ENCODE data around the gene TBC1D21.

Gene TBC1D21

GRCh38 chr15:73905225-73905827 is 32.0 kb downstream of the TBC1D21 start:
- H3K4me3 Mint-ChIP-seq = no peak overlapping the region

GRCh38 chr15:73906346-73907034 is 33.1 kb downstream of the TBC1D21 start:
- no peak overlapping the region for H3K27ac Mint-ChIP-seq
- H3K36me3 Mint-ChIP-seq (ENCODE audit: low read depth) = no peaks in the 10 kb centered on the region
- no peak overlapping the region for H3K4me3 Mint-ChIP-seq
- no peaks in the 10 kb centered on the region for H3K4me1 Mint-ChIP-seq
- ATAC-seq (no peak), DNase-seq (no peak)
- H3K9me3 Mint-ChIP-seq = no peaks in the 10 kb centered on the region
- H3K27me3 Mint-ChIP-seq = no peaks in the 10 kb centered on the region

More at GRCh38 chr15:73905225-73905827, 32.0 kb downstream of the TBC1D21 start:
- ATAC-seq (no peak), DNase-seq (no peak)
- Mint-ChIP-seq H3K4me1 (no peaks in the 10 kb centered on the region), H3K36me3 (ENCODE audit: low read depth) (no peaks in the 10 kb centered on the region), H3K27me3 (no peaks in the 10 kb centered on the region), H3K9me3 (no peaks in the 10 kb centered on the region), H3K27ac (no peak overlapping the region)

- no peak overlapping the region for H3K27ac Mint-ChIP-seq
- no peaks in the 10 kb centered on the region for H3K27me3 Mint-ChIP-seq
These were observed 33.7 kb downstream of the TBC1D21 start for GRCh38 chr15:73907035-73907408.

GRCh38 chr15:73908030-73908821 is 34.9 kb downstream of the TBC1D21 start:
- no peaks in the 10 kb centered on the region for H3K9me3 Mint-ChIP-seq
- H3K4me1 Mint-ChIP-seq = no peaks in the 10 kb centered on the region
- peak; percentile 86 for DNase-seq
- no peak overlapping the region for H3K4me3 Mint-ChIP-seq
- H3K36me3 Mint-ChIP-seq (ENCODE audit: low read depth) = no peaks in the 10 kb centered on the region
- no peaks in the 10 kb centered on the region for H3K27me3 Mint-ChIP-seq
- H3K27ac Mint-ChIP-seq = no peak overlapping the region
- peak; percentile 97 for ATAC-seq

More at GRCh38 chr15:73907035-73907408, 33.7 kb downstream of the TBC1D21 start:
- ATAC-seq = no peak
- no peaks in the 10 kb centered on the region for H3K4me1 Mint-ChIP-seq
- no peaks in the 10 kb centered on the region for H3K36me3 Mint-ChIP-seq (ENCODE audit: low read depth)
- no peak for DNase-seq
- no peaks in the 10 kb centered on the region for H3K9me3 Mint-ChIP-seq
- H3K4me3 Mint-ChIP-seq = no peak overlapping the region

GRCh38 chr15:73908822-73909122 is 35.4 kb downstream of the TBC1D21 start:
- peaks cover 3% of the 10 kb centered on the region for H3K4me1 Mint-ChIP-seq
- DNase-seq = no peak
- no peak for ATAC-seq

GRCh38 chr15:73909651-73910050 is 36.3 kb downstream of the TBC1D21 start:
- Mint-ChIP-seq H3K27me3 (no peaks in the 10 kb centered on the region), H3K4me3 (no peak overlapping the region), H3K36me3 (ENCODE audit: low read depth) (no peaks in the 10 kb centered on the region), H3K4me1 (peaks cover 6% of the 10 kb centered on the region), H3K27ac (no peak overlapping the region), H3K9me3 (no peaks in the 10 kb centered on the region)
- ATAC-seq (no peak), DNase-seq (no peak)

More at GRCh38 chr15:73908822-73909122, 35.4 kb downstream of the TBC1D21 start:
- Mint-ChIP-seq H3K27me3 (no peaks in the 10 kb centered on the region), H3K9me3 (no peaks in the 10 kb centered on the region), H3K36me3 (ENCODE audit: low read depth) (no peaks in the 10 kb centered on the region), H3K4me3 (no peak overlapping the region), H3K27ac (no peak overlapping the region)

- no peaks in the 10 kb centered on the region for H3K27me3 Mint-ChIP-seq
- peaks cover 6% of the 10 kb centered on the region for H3K4me1 Mint-ChIP-seq
- no peak for DNase-seq
- no peak for ATAC-seq
- no peak overlapping the region for H3K4me3 Mint-ChIP-seq
- H3K36me3 Mint-ChIP-seq (ENCODE audit: low read depth) = peaks cover 5% of the 10 kb centered on the region
- no peak overlapping the region for H3K27ac Mint-ChIP-seq
- no peaks in the 10 kb centered on the region for H3K9me3 Mint-ChIP-seq
These were observed 37.3 kb downstream of the TBC1D21 start for GRCh38 chr15:73910522-73911303.

GRCh38 chr15:73912030-73912596 is 38.7 kb downstream of the TBC1D21 start:
- no peak overlapping the region for H3K27ac Mint-ChIP-seq
- ATAC-seq = no peak
- H3K4me3 Mint-ChIP-seq = no peak overlapping the region
- no peak for DNase-seq
- H3K36me3 Mint-ChIP-seq (ENCODE audit: low read depth) = peaks cover 10% of the 10 kb centered on the region
- H3K4me1 Mint-ChIP-seq = peaks cover 6% of the 10 kb centered on the region
- H3K27me3 Mint-ChIP-seq = no peaks in the 10 kb centered on the region
- no peaks in the 10 kb centered on the region for H3K9me3 Mint-ChIP-seq

- Mint-ChIP-seq H3K27me3 (no peaks in the 10 kb centered on the region), H3K27ac (no peak overlapping the region), H3K36me3 (ENCODE audit: low read depth) (peaks cover 24% of the 10 kb centered on the region), H3K4me3 (no peak overlapping the region), H3K9me3 (peaks cover 11% of the 10 kb centered on the region), H3K4me1 (peaks cover 6% of the 10 kb centered on the region)
- ATAC-seq = no peak
- no peak for DNase-seq
These were observed 40.8 kb downstream of the TBC1D21 start for GRCh38 chr15:73914145-73914544.

GRCh38 chr15:73915082-73915481 is 41.7 kb downstream of the TBC1D21 start:
- Mint-ChIP-seq H3K9me3 (peaks cover 11% of the 10 kb centered on the region), H3K4me1 (peaks cover 6% of the 10 kb centered on the region), H3K27me3 (no peaks in the 10 kb centered on the region), H3K27ac (no peak overlapping the region), H3K4me3 (no peak overlapping the region), H3K36me3 (ENCODE audit: low read depth) (peaks cover 30% of the 10 kb centered on the region)
- DNase-seq (no peak), ATAC-seq (no peak)

GRCh38 chr15:73918784-73919183 is 45.4 kb downstream of the TBC1D21 start:
- no peaks in the 10 kb centered on the region for H3K27me3 Mint-ChIP-seq
- H3K4me3 Mint-ChIP-seq = no peak overlapping the region
- no peak overlapping the region for H3K27ac Mint-ChIP-seq
- no peak for ATAC-seq
- peaks cover 33% of the 10 kb centered on the region for H3K36me3 Mint-ChIP-seq (ENCODE audit: low read depth)
- peaks cover 27% of the 10 kb centered on the region for H3K4me1 Mint-ChIP-seq
- H3K9me3 Mint-ChIP-seq = peaks cover 11% of the 10 kb centered on the region
- DNase-seq = no peak

GRCh38 chr15:73919706-73920105 is 46.3 kb downstream of the TBC1D21 start:
- no peak overlapping the region for H3K4me3 Mint-ChIP-seq
- ATAC-seq (no peak), DNase-seq (no peak)
- H3K9me3 Mint-ChIP-seq = peaks cover 11% of the 10 kb centered on the region
- H3K36me3 Mint-ChIP-seq (ENCODE audit: low read depth) = peaks cover 33% of the 10 kb centered on the region
- no peak overlapping the region for H3K27ac Mint-ChIP-seq
- H3K27me3 Mint-ChIP-seq = no peaks in the 10 kb centered on the region
- H3K4me1 Mint-ChIP-seq = peaks cover 34% of the 10 kb centered on the region

- peaks cover 44% of the 10 kb centered on the region for H3K4me1 Mint-ChIP-seq
These were observed 48.0 kb downstream of the TBC1D21 start for GRCh38 chr15:73921254-73921925.

More at GRCh38 chr15:73921254-73921925, 48.0 kb downstream of the TBC1D21 start:
- ATAC-seq (peak; percentile 9), DNase-seq (no peak)
- Mint-ChIP-seq H3K9me3 (peaks cover 11% of the 10 kb centered on the region), H3K4me3 (no peak overlapping the region), H3K36me3 (ENCODE audit: low read depth) (peaks cover 26% of the 10 kb centered on the region), H3K27ac (peak overlapping the region; percentile 60), H3K27me3 (peaks cover 2% of the 10 kb centered on the region)
